Endodermal cell (in vitro differentiated cells): ENCODE results near the gene AMOT. TPM values are rescaled to one million over a fixed set of nuclear protein-coding genes. Genes with fewer than 3 reads are reported as not detected.

Experiments
- DNase-seq: peaks from one replicate; pipeline ENCODE4 v3.0.0-alpha.2; 2017
- H3K27ac ChIP-seq: 2 replicates; pipeline ENCODE4 v1.5.1; 2013; ENCODE audit warnings: mild to moderate bottlenecking, low read depth, low read length, moderate library complexity
- H3K27me3 ChIP-seq: 2 replicates; pipeline ENCODE4 v1.6.1; 2013; ENCODE audit warnings: mild to moderate bottlenecking, low read length, moderate library complexity; ENCODE audit not compliant: insufficient read depth, control insufficient read depth, poor library complexity, severe bottlenecking
- H3K36me3 ChIP-seq: 2 replicates; pipeline ENCODE4 v1.7.0; 2013; ENCODE audit warnings: mild to moderate bottlenecking, low read length, moderate library complexity; ENCODE audit not compliant: control insufficient read depth, insufficient read depth
- H3K4me1 ChIP-seq: one replicate; pipeline ENCODE4 v1.7.0; 2013; ENCODE audit warnings: low read length; ENCODE audit not compliant: control insufficient read depth, insufficient read depth
- H3K4me3 ChIP-seq: 2 replicates; pipeline ENCODE4 v1.5.1; 2013; ENCODE audit warnings: mild to moderate bottlenecking, low read length, moderate library complexity
- H3K9ac ChIP-seq: 2 replicates; pipeline ENCODE4 v1.6.1; 2013; ENCODE audit warnings: mild to moderate bottlenecking, low read length, moderate library complexity; ENCODE audit not compliant: poor library complexity, severe bottlenecking; ENCODE audit errors: extremely low read depth
- H3K9me3 ChIP-seq: 2 replicates; pipeline ENCODE4 v1.6.1; 2013; ENCODE audit warnings: mild to moderate bottlenecking, low read length, moderate library complexity; ENCODE audit not compliant: control insufficient read depth
- H3K27ac Mint-ChIP-seq: 2 replicates; pipeline ENCODE4 v1.8.0; 2020; ENCODE audit warnings: mixed read lengths
- H3K27me3 Mint-ChIP-seq: 2 replicates; pipeline ENCODE4 v1.8.0; 2021; ENCODE audit warnings: mild to moderate bottlenecking, mixed read lengths; ENCODE audit not compliant: insufficient read depth
- H3K36me3 Mint-ChIP-seq: 2 replicates; pipeline ENCODE4 v1.8.0; 2020; ENCODE audit warnings: low read depth, mixed read lengths
- H3K4me1 Mint-ChIP-seq: 2 replicates; pipeline ENCODE4 v1.8.0; 2020; ENCODE audit warnings: mixed read lengths
- H3K4me3 Mint-ChIP-seq: 2 replicates; pipeline ENCODE4 v1.8.0; 2020; ENCODE audit warnings: mild to moderate bottlenecking, moderate library complexity, mixed read lengths
- H3K9me3 Mint-ChIP-seq: 2 replicates; pipeline ENCODE4 v1.8.0; 2020; ENCODE audit warnings: mild to moderate bottlenecking, mixed read lengths
- WGBS, 2 experiments: methylation state at CpG; one replicate each; pipeline versions ENCODE4 v1.1.5 to v1.1.7; 2013; ENCODE audit warnings: missing lambda C conversion rate in 2 of 2, mixed read lengths in 1 of 2; ENCODE audit not compliant: insufficient coverage in 1 of 2, insufficient read length in 1 of 2; 5-methylcytosine and 5-hydroxymethylcytosine counted together
- total RNA-seq, 2 donors: library from RNA; stranded (reverse); fragmentation: NEBNext Ultra II Directional in 1 of 2; extraction: Animal tissue kit (Norgen Biotek cat#: 25700) in 1 of 2; gene quantifications; 2 replicates in 1 of 2; 3 replicates in 1 of 2; pipeline ENCODE4 v1.2.1, GENCODE V29; 2021
- TF ChIP-seq, protein P1 (sequence below): fragments of 200-600 bp; sonication (generic); conservative IDR thresholded peaks from 2 replicates; pipeline ENCODE4 v1.5.0; 2021; ENCODE audit warnings: antibody characterized with exemption, mild to moderate bottlenecking

AMOT gene
- total RNA-seq, 2 donors from 2014 or later, result 41.3 to 59.8 TPM

DNA sequence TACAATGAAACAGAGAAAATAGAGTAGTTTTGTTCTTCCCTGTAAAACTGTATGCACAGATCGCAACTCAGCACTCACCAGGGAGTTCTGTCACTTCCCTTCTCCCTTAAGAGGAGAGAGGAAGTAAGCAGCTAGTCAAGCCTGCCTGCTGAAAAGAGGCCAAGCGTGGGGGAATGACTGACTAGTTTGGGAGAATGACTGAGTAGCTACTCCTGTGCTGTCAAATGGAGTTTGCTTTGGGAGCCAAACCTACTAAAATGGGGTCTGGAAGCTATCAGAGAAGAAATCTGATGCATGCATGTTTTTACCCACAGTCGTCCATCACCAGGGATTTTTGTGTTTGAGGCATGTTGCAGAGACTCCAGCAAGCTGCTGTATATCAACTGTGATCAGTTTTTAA lies 106.3 kb downstream of the AMOT start:
- peaks cover 13% of the 10 kb centered on the region for H3K4me1 Mint-ChIP-seq
- WGBS, 2 experiments, result 60 to 85% methylated on average over 1 to 2 of the region's 3 CpGs
- TF ChIP-seq, protein P1, sequence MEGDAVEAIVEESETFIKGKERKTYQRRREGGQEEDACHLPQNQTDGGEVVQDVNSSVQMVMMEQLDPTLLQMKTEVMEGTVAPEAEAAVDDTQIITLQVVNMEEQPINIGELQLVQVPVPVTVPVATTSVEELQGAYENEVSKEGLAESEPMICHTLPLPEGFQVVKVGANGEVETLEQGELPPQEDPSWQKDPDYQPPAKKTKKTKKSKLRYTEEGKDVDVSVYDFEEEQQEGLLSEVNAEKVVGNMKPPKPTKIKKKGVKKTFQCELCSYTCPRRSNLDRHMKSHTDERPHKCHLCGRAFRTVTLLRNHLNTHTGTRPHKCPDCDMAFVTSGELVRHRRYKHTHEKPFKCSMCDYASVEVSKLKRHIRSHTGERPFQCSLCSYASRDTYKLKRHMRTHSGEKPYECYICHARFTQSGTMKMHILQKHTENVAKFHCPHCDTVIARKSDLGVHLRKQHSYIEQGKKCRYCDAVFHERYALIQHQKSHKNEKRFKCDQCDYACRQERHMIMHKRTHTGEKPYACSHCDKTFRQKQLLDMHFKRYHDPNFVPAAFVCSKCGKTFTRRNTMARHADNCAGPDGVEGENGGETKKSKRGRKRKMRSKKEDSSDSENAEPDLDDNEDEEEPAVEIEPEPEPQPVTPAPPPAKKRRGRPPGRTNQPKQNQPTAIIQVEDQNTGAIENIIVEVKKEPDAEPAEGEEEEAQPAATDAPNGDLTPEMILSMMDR, result no peak
- no peak overlapping the region for H3K4me3 Mint-ChIP-seq
- H3K27ac ChIP-seq, result no peak overlapping the region
- H3K4me1 ChIP-seq, result no peaks in the 10 kb centered on the region
- no peak overlapping the region for H3K4me3 ChIP-seq
- no peaks in the 10 kb centered on the region for H3K36me3 ChIP-seq
- no peak overlapping the region for H3K9ac ChIP-seq
- H3K27ac Mint-ChIP-seq, result no peak overlapping the region
- H3K36me3 Mint-ChIP-seq, result no peaks in the 10 kb centered on the region
- H3K27me3 ChIP-seq, result no peaks in the 10 kb centered on the region
- no peaks in the 10 kb centered on the region for H3K9me3 ChIP-seq
- peaks cover 33% of the 10 kb centered on the region for H3K27me3 Mint-ChIP-seq
- peaks cover 7% of the 10 kb centered on the region for H3K9me3 Mint-ChIP-seq
- peak; percentile 58 for DNase-seq

DNA sequence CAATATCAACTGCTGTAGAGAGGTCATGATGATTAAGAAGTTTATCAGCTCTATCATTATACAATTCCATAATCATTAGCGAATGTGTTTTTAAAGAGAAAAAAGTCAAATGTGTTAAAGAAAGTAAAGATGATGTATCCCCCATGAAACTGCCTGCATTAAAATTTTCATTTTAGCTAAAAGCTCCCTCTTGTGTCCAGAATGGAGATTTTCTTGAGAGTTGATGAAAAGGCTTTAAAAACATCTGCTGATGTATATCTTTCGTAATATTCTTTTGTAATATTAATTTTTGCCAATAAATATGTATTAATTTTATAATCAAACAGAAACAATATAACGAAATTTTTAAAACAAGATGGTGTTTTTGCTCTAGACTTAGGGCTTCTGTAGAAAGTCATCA lies 108.8 kb downstream of the AMOT start:
- no peak overlapping the region for H3K4me3 ChIP-seq
- no peaks in the 10 kb centered on the region for H3K36me3 ChIP-seq
- no peaks in the 10 kb centered on the region for H3K27me3 ChIP-seq
- no peak overlapping the region for H3K4me3 Mint-ChIP-seq
- no peak overlapping the region for H3K27ac ChIP-seq
- whole genome bisulfite sequencing, 2 experiments, result 20% methylated on average over 1 of the region's 3 CpGs; no CpG with 5 or more reads in 1 of the 2 experiments
- peaks cover 39% of the 10 kb centered on the region for H3K27me3 Mint-ChIP-seq
- H3K9me3 ChIP-seq, result peaks cover 11% of the 10 kb centered on the region
- H3K9me3 Mint-ChIP-seq, result peaks cover 10% of the 10 kb centered on the region
- H3K4me1 ChIP-seq, result no peaks in the 10 kb centered on the region
- no peak overlapping the region for H3K27ac Mint-ChIP-seq
- TF ChIP-seq, protein P1, result peak; percentile 69
- DNase-seq, result no peak
- H3K4me1 Mint-ChIP-seq, result peaks cover 6% of the 10 kb centered on the region
- no peaks in the 10 kb centered on the region for H3K36me3 Mint-ChIP-seq
- H3K9ac ChIP-seq, result no peak overlapping the region

Other genes with a start within 250 kb of the AMOT start
- 1 to 10 TPM; 1.1 to 9.9 TPM for gene LHFPL1, start 160.9 kb downstream of the AMOT start, total RNA-seq